ENCODE results near the gene PRICKLE1. TPM values are rescaled to one million over a fixed set of nuclear protein-coding genes. Genes with fewer than 3 reads are reported as not detected.
A peak's percentile ranks its signal among the peaks of the same experiment; 100 is the strongest.

The PRICKLE1 gene
- total RNA-seq, 1 donor: 1.9 TPM

GRCh38 chr12:42474391-42474790 lies 115.2 kb downstream of the PRICKLE1 start:
- H3K9me3 ChIP-seq (ENCODE audit: low read depth, low read length): no peaks in the 10 kb centered on the region
- H3K4me3 ChIP-seq (ENCODE audit: low read length): no peak overlapping the region
- peaks cover 19% of the 10 kb centered on the region for H3K4me1 ChIP-seq (ENCODE audit: insufficient read depth, low read length)
- peaks cover 12% of the 10 kb centered on the region for H3K27me3 ChIP-seq (ENCODE audit: insufficient read depth, low read length)

- H3K27me3 ChIP-seq (ENCODE audit: insufficient read depth, low read length): peaks cover 6% of the 10 kb centered on the region
- no peak overlapping the region for H3K4me3 ChIP-seq (ENCODE audit: low read length)
- no peaks in the 10 kb centered on the region for H3K9me3 ChIP-seq (ENCODE audit: low read depth, low read length)
- peaks cover 27% of the 10 kb centered on the region for H3K4me1 ChIP-seq (ENCODE audit: insufficient read depth, low read length)
Observed at GRCh38 chr12:42473561-42473960, 116.0 kb downstream of the PRICKLE1 start.

- no peak overlapping the region for H3K4me3 ChIP-seq (ENCODE audit: low read length)
- peaks cover 31% of the 10 kb centered on the region for H3K4me1 ChIP-seq (ENCODE audit: insufficient read depth, low read length)
- H3K9me3 ChIP-seq (ENCODE audit: low read depth, low read length): no peaks in the 10 kb centered on the region
- H3K27me3 ChIP-seq (ENCODE audit: insufficient read depth, low read length): peaks cover 3% of the 10 kb centered on the region
Observed at GRCh38 chr12:42473130-42473529, 116.4 kb downstream of the PRICKLE1 start.

DNA sequence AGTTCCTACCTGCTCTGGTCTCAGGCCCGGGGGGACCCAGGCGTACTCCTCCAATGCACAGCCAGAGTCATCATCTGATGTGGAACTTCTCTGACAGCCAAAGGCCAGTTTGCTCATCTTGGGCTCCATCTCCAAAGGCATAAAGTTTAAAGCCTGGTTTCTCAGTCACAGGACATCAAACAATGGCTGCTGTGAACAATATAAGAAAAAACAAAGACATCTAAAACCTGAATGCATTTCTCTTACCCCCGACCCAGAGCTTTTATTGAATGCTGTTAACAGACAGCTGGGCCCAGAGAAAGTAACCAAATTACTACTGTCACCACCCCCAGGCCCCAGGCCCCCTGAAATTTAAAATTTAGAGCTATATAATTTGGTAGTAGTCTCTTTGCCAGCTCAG lies 117.2 kb downstream of the PRICKLE1 start:
- H3K4me1 ChIP-seq (ENCODE audit: insufficient read depth, low read length): peaks cover 34% of the 10 kb centered on the region
- no peaks in the 10 kb centered on the region for H3K9me3 ChIP-seq (ENCODE audit: low read depth, low read length)
- H3K4me3 ChIP-seq (ENCODE audit: low read length): no peak overlapping the region
- H3K27me3 ChIP-seq (ENCODE audit: insufficient read depth, low read length): no peaks in the 10 kb centered on the region

GRCh38 chr12:42469355-42470175 lies 120.0 kb downstream of the PRICKLE1 start:
- no peaks in the 10 kb centered on the region for H3K9me3 ChIP-seq (ENCODE audit: low read depth, low read length)
- H3K4me1 ChIP-seq (ENCODE audit: insufficient read depth, low read length): peaks cover 32% of the 10 kb centered on the region
- H3K27me3 ChIP-seq (ENCODE audit: insufficient read depth, low read length): no peaks in the 10 kb centered on the region
- peak overlapping the region; percentile 44 for H3K4me3 ChIP-seq (ENCODE audit: low read length)

DNA sequence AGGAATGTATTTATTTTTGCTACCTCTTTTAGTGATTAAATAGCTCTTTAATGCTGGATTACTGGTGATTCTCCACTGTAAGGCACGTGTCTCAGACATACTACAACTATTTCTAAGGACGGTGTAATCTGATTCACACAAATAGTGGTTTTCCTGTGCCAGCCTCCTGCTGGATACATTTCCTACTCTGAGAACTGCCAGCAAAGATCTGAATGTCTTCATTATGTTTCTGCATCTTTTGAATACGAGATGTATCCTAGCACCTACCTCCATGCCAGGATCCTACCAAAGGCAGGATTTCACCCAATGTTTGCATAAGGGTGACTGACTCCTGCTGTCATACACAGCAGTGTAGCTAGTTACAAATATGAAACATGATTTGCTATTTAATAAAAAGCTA lies 120.6 kb downstream of the PRICKLE1 start:
- Histone ChIP-seq H3K27me3 (ENCODE audit: insufficient read depth, low read length) (no peaks in the 10 kb centered on the region), H3K4me1 (ENCODE audit: insufficient read depth, low read length) (peaks cover 32% of the 10 kb centered on the region), H3K4me3 (ENCODE audit: low read length) (peak overlapping the region; percentile 44), H3K9me3 (ENCODE audit: low read depth, low read length) (no peaks in the 10 kb centered on the region)

GRCh38 chr12:42468341-42468821 lies 121.2 kb downstream of the PRICKLE1 start:
- Histone ChIP-seq H3K9me3 (ENCODE audit: low read depth, low read length) (no peaks in the 10 kb centered on the region), H3K4me1 (ENCODE audit: insufficient read depth, low read length) (peaks cover 32% of the 10 kb centered on the region), H3K27me3 (ENCODE audit: insufficient read depth, low read length) (no peaks in the 10 kb centered on the region), H3K4me3 (ENCODE audit: low read length) (no peak overlapping the region)

DNA sequence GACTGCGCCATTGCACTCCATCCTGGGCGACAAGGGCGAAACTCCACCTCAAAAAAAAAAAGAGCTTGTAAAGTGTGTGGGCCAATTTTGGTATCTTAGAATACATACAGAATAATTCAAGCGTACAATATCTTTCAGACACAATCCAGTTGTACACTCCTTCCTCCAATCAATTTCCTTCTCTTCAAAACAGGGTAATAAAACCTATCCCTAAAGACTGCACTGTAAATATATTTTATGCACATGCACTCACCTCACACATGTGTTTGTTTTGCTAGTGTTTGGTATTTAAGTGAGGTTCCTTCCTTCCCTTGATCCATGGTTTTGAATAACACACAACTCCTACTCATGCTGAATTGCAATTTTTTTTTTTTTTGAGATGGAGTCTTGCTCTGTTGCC lies 125.9 kb downstream of the PRICKLE1 start:
- no peaks in the 10 kb centered on the region for H3K9me3 ChIP-seq (ENCODE audit: low read depth, low read length)
- peaks cover 9% of the 10 kb centered on the region for H3K4me1 ChIP-seq (ENCODE audit: insufficient read depth, low read length)
- H3K4me3 ChIP-seq (ENCODE audit: low read length): no peak overlapping the region
- no peaks in the 10 kb centered on the region for H3K27me3 ChIP-seq (ENCODE audit: insufficient read depth, low read length)

GRCh38 chr12:42462486-42462885 lies 127.1 kb downstream of the PRICKLE1 start:
- Histone ChIP-seq H3K27me3 (ENCODE audit: insufficient read depth, low read length) (no peaks in the 10 kb centered on the region), H3K9me3 (ENCODE audit: low read depth, low read length) (no peaks in the 10 kb centered on the region), H3K4me1 (ENCODE audit: insufficient read depth, low read length) (peaks cover 2% of the 10 kb centered on the region), H3K4me3 (ENCODE audit: low read length) (no peak overlapping the region)

DNA sequence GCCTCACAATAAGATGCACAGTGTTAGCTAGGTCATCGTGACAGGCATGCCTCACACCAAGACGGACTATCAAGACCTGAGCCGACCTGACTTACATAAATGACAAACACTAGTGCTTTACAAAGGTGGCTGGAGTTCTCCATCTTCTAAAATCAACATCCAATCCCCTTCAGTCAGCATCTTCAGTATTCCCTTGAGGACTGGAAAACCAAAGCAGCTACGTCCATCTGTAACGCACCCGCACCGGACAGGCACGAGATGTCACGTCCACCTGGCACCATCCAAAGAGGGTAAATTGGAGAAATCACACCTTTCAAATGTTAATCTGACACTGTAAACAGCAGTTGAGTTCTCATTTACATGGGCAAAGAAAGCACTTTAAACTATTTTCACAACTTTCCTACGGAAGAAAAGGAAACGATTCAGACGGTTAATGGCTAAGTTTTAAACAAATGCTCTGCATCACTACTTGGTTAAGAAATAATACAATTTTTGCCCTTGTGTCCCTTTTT lies 130.2 kb downstream of the PRICKLE1 start:
- Histone ChIP-seq H3K9me3 (ENCODE audit: low read depth, low read length) (no peaks in the 10 kb centered on the region), H3K4me3 (ENCODE audit: low read length) (no peak overlapping the region), H3K4me1 (ENCODE audit: insufficient read depth, low read length) (no peaks in the 10 kb centered on the region), H3K27me3 (ENCODE audit: insufficient read depth, low read length) (no peaks in the 10 kb centered on the region)

DNA sequence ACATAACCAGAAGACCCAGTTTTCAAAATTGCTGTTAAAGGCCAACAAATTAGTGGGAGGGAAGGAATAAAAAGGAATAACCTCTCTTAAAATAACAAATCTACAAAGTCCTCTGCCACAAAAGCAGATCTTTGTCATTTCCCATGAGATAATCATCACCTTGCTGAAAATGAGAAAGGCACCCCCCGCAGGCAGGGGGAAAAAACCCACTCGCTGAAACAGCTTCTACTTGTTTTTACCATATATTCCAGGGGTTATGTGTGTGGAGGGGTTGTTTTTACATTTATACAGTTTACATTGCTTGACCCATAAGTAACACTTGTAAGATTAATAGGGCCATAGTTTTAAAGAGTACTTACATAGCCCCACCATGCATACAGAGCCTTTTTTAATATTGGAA lies 131.0 kb downstream of the PRICKLE1 start:
- H3K4me1 ChIP-seq (ENCODE audit: insufficient read depth, low read length): no peaks in the 10 kb centered on the region
- H3K9me3 ChIP-seq (ENCODE audit: low read depth, low read length): no peaks in the 10 kb centered on the region
- H3K4me3 ChIP-seq (ENCODE audit: low read length): no peak overlapping the region
- no peaks in the 10 kb centered on the region for H3K27me3 ChIP-seq (ENCODE audit: insufficient read depth, low read length)

GRCh38 chr12:42450248-42450647 lies 139.3 kb downstream of the PRICKLE1 start:
- Histone ChIP-seq H3K4me3 (ENCODE audit: low read length) (no peak overlapping the region), H3K4me1 (ENCODE audit: insufficient read depth, low read length) (peaks cover 6% of the 10 kb centered on the region)

GRCh38 chr12:42448841-42449240 lies 140.7 kb downstream of the PRICKLE1 start:
- Histone ChIP-seq H3K27me3 (ENCODE audit: insufficient read depth, low read length) (no peaks in the 10 kb centered on the region), H3K4me3 (ENCODE audit: low read length) (no peak overlapping the region), H3K9me3 (ENCODE audit: low read depth, low read length) (no peaks in the 10 kb centered on the region), H3K4me1 (ENCODE audit: insufficient read depth, low read length) (peaks cover 6% of the 10 kb centered on the region)

More at GRCh38 chr12:42450248-42450647, 139.3 kb downstream of the PRICKLE1 start:
- Histone ChIP-seq H3K9me3 (ENCODE audit: low read depth, low read length) (no peaks in the 10 kb centered on the region), H3K27me3 (ENCODE audit: insufficient read depth, low read length) (no peaks in the 10 kb centered on the region)

DNA sequence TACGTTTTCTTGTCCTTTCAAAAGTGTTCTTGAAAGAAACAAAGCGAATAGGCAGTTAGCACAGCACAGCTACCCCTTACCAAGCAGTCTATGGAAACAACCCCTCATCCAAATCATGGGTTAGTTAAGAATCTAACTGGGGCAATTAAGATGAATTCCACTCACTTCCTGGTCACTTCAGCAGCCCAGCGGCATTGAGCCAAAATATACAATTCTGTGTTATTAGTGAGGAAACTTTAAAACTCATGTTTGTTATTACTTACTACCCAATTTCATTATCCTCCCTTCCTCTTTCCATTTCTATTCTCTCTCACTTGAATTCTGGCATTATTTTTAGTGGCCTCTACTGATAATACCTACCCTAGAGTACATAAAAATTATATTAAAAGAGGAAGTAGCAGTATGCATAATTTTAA lies 142.2 kb downstream of the PRICKLE1 start:
- H3K4me3 ChIP-seq (ENCODE audit: low read length): no peak overlapping the region
- H3K27me3 ChIP-seq (ENCODE audit: insufficient read depth, low read length): no peaks in the 10 kb centered on the region
- peaks cover 4% of the 10 kb centered on the region for H3K4me1 ChIP-seq (ENCODE audit: insufficient read depth, low read length)
- no peaks in the 10 kb centered on the region for H3K9me3 ChIP-seq (ENCODE audit: low read depth, low read length)

DNA sequence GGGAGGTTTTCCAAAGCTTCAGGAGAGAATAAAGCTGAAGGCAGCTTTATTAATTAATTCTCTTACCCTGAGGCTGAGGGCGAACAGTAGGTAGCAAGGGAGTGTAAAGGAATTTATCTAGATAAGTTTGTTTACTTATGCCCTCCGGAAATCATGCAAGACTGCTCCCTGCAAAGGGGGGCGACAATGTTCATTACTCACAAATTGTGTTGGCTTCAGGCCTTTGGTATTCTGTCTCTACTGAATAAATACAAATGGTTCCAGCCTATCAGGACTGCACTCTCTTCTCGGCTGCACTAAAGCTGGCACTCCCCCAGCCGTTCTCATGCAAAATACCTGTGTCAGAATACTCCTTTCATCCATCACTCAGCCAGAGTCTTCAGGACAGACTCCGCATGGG lies 142.8 kb downstream of the PRICKLE1 start:
- Histone ChIP-seq H3K4me3 (ENCODE audit: low read length) (no peak overlapping the region), H3K4me1 (ENCODE audit: insufficient read depth, low read length) (peaks cover 4% of the 10 kb centered on the region), H3K27me3 (ENCODE audit: insufficient read depth, low read length) (no peaks in the 10 kb centered on the region), H3K9me3 (ENCODE audit: low read depth, low read length) (no peaks in the 10 kb centered on the region)

DNA sequence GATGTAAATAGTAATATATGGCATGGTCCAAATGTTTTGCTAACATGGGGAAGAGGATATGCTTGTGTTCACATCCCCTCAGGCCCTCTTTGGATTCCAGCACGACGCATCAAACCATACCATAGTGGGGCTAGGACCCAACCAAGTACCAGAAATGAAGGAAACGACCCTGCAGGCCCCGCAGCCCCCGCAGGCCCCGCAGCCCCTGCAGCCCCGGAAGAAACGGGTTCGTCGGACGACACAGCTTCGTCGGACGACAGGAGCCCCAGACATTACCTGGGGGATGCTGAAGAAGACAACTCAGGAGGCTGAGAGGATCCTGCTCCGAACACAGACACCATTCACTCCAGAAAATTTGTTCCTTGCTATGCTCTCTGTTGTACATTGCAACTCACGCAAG lies 143.7 kb downstream of the PRICKLE1 start:
- Histone ChIP-seq H3K9me3 (ENCODE audit: low read depth, low read length) (no peaks in the 10 kb centered on the region), H3K27me3 (ENCODE audit: insufficient read depth, low read length) (no peaks in the 10 kb centered on the region), H3K4me1 (ENCODE audit: insufficient read depth, low read length) (no peaks in the 10 kb centered on the region), H3K4me3 (ENCODE audit: low read length) (no peak overlapping the region)

All from mononuclear cell (primary cell).